Tibial nerve (tissue), 4 donors: Measurements from ENCODE around the gene STRBP. TPM values are rescaled to one million over a fixed set of nuclear protein-coding genes. Genes with fewer than 3 reads are reported as not detected.

ENCODE experiments used
- DNase-seq, 2 donors: peaks; one replicate each; pipeline ENCODE4 v3.0.0-alpha.2; 2019; ENCODE audit warnings: low spot score in 2 of 2
- H3K27ac ChIP-seq, 4 donors: fragments of 200-600 bp; sonication (generic) in 3 of 4; one replicate each; pipeline ENCODE4 v1.5.1; 2017 to 2019; ENCODE audit warnings: mild to moderate bottlenecking in 1 of 4
- H3K27me3 ChIP-seq, 2 donors: fragments of 200-600 bp; sonication (generic) in 1 of 2; one replicate each; pipeline versions ENCODE4 v1.5.1 to v1.6.0; 2017 to 2019
- H3K36me3 ChIP-seq, 3 donors: fragments of 200-600 bp; sonication (generic); one replicate each; pipeline ENCODE4 v1.5.1; 2018 to 2019
- H3K4me1 ChIP-seq, 4 donors: fragments of 200-600 bp; sonication (generic) in 3 of 4; one replicate each; pipeline ENCODE4 v1.5.1; 2017 to 2019
- H3K4me3 ChIP-seq, 4 donors: fragments of 200-600 bp; sonication (generic) in 3 of 4; one replicate each; pipeline ENCODE4 v1.5.1; 2017 to 2019; ENCODE audit warnings: mild to moderate bottlenecking in 1 of 4, moderate library complexity in 1 of 4
- H3K9me3 ChIP-seq, 4 donors: fragments of 200-600 bp; sonication (generic) in 3 of 4; one replicate each; pipeline ENCODE4 v1.5.1; 2017 to 2019
- CTCF ChIP-seq, 5 experiments: fragments of 200-600 bp in 3 of 5; fragments of 450-650 bp in 2 of 5; sonication (generic) in 3 of 5; IDR thresholded peaks; one replicate each; pipeline ENCODE4 v1.5.1; 2016 to 2019; ENCODE audit warnings: antibody characterized with exemption in 5 of 5, mild to moderate bottlenecking in 3 of 5, moderate library complexity in 2 of 5
- EP300 ChIP-seq, 2 donors: sonication (generic); formaldehyde crosslinking; IDR thresholded peaks; one replicate each; pipeline ENCODE4 v1.6.1; 2017; ENCODE audit warnings: antibody characterized with exemption in 2 of 2, mild to moderate bottlenecking in 1 of 2
- POLR2A ChIP-seq, 2 donors: fragments of 450-650 bp; IDR thresholded peaks; one replicate each; pipeline ENCODE4 v1.6.1; 2017; ENCODE audit warnings: antibody characterized with exemption in 2 of 2, mild to moderate bottlenecking in 2 of 2, moderate library complexity in 2 of 2
- WGBS, 2 donors: methylation state at CpG; one replicate each; pipeline ENCODE4 v1.1.5; 2018; 5-methylcytosine and 5-hydroxymethylcytosine counted together
- total RNA-seq, 4 donors: library from RNA; depleted of rRNA; stranded (reverse); fragments of >200 nt; gene quantifications; one replicate each; pipeline ENCODE4 v1.1.0, GENCODE V29; 2016

Gene STRBP
- total RNA-seq, 4 donors from 2014 or later: 3.5 to 20.4 (median 4.9) TPM

DNA sequence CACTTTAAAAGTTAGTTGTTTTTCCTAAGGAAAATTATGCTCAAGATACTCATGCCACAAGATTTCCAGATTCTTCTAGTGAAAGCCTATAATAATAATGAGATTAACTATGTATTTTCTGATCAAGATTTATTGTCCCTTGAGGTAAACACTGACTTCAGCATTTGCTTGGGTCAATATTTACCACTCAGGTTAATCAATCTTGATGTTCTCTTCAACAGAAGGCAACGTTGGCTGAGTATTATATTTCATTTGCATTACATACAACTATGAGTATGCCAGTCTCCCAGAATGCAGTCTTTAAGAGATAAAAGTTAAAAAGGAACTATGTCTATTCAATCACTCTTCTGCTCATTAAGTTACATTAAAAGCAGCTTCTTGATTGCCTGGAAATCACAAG lies 119.3 kb downstream of the STRBP start:
- peaks cover 0 to 6% (median 0%) of the 10 kb centered on the region in 4 donors for H3K9me3 ChIP-seq
- no peaks in the 10 kb centered on the region for H3K4me1 ChIP-seq
- no peak overlapping the region for H3K4me3 ChIP-seq
- no peak overlapping the region for H3K27ac ChIP-seq
- H3K36me3 ChIP-seq: peaks cover 0 to 5% (median 0%) of the 10 kb centered on the region in 3 donors
- DNase-seq: no peak
- no peaks in the 10 kb centered on the region for H3K27me3 ChIP-seq
- 65 to 77% methylated on average over 1 of the region's 1 CpG for WGBS, 2 donors
- TF ChIP-seq POLR2A (IDR thresholded peaks at IDR 0.05): no peak
- TF ChIP-seq EP300 (IDR thresholded peaks at IDR 0.05): no peak
- TF ChIP-seq CTCF (IDR thresholded peaks at IDR 0.05): no peak

DNA sequence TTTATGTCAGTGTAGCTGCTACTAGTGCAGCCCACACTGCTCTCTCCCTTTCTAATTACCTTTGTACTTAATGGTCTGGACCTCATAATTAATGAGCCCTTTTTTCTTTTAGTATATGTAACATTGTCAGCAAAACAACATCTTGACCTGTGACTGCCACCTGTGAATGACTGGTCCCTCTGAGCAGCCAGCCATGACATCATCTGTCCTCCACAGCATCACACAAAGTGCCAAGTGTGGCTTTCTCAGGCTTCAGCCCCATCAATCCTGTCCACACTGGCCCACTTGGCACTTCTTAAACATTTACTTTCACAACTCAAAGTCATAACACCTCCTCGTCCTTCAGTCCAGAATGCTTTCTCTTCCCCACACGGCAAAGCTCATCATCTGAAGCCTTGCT lies 130.2 kb downstream of the STRBP start:
- Histone ChIP-seq H3K27ac (no peak overlapping the region), H3K4me1 (no peaks in the 10 kb centered on the region), H3K36me3 (peaks cover 0 to 4% (median 0%) of the 10 kb centered on the region in 3 donors), H3K27me3 (no peaks in the 10 kb centered on the region), H3K4me3 (no peak overlapping the region), H3K9me3 (no peaks in the 10 kb centered on the region)
- no peak for DNase-seq
- 91 to 92% methylated on average over 2 of the region's 2 CpGs for WGBS, 2 donors
- TF ChIP-seq CTCF (IDR thresholded peaks at IDR 0.05): no peak
- no peak for TF ChIP-seq EP300 (IDR thresholded peaks at IDR 0.05)
- no peak for TF ChIP-seq POLR2A (IDR thresholded peaks at IDR 0.05)

DNA sequence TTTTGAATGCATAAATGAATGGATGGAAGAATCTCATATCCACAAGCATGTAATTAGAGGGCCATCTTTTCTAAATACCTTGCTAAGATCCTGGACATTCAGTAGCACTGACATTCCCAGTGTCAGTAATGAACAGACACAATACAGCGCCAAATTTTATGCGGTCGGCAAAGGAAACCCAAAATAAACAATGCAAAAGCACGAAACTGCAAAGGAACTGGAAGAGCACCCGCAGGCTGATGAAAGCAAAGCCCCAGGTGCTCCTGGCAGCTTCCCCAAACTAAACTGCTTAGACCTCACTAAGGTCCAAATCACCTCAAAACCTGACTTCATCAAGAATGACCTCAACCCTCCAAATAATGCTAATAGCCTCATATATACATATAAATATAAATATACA lies 133.0 kb downstream of the STRBP start:
- H3K36me3 ChIP-seq: peaks cover 0 to 16% (median 0%) of the 10 kb centered on the region in 3 donors
- no peak overlapping the region for H3K27ac ChIP-seq
- H3K4me1 ChIP-seq: no peaks in the 10 kb centered on the region
- no peaks in the 10 kb centered on the region for H3K27me3 ChIP-seq
- no peak overlapping the region for H3K4me3 ChIP-seq
- TF ChIP-seq CTCF (IDR thresholded peaks at IDR 0.05) (no peak), POLR2A (IDR thresholded peaks at IDR 0.05) (no peak), EP300 (IDR thresholded peaks at IDR 0.05) (no peak)
- H3K9me3 ChIP-seq: no peaks in the 10 kb centered on the region
- 90 to 98% methylated on average over 5 of the region's 5 CpGs for WGBS, 2 donors
- DNase-seq: no peak

DNA sequence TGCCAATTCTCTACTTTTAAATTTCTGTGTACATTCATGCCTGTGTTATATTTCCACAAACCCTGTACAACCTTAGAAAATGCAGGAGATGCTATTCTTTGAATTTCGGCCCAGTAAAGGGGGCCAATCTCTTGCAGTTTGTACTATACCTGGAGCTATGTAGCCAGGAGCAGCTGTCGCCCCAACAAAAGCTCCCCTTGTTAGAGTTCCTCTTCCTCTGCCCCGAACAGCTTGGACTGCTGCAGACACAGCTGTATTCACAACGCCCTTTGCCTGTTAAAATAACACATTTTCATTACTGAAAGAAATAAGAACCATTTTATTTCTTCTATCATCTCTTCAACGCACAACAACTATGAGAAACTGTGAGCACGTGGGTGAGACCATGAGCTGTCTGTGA lies 135.7 kb downstream of the STRBP start:
- 64 to 66% methylated on average over 6 of the region's 6 CpGs for WGBS, 2 donors
- Histone ChIP-seq H3K27ac (no peak overlapping the region), H3K9me3 (no peaks in the 10 kb centered on the region), H3K4me1 (no peaks in the 10 kb centered on the region), H3K36me3 (peaks cover 0 to 32% (median 0%) of the 10 kb centered on the region in 3 donors), H3K27me3 (no peaks in the 10 kb centered on the region), H3K4me3 (no peak overlapping the region)
- no peak for DNase-seq
- no peak for TF ChIP-seq POLR2A (IDR thresholded peaks at IDR 0.05)
- TF ChIP-seq CTCF (IDR thresholded peaks at IDR 0.05): no peak
- no peak for TF ChIP-seq EP300 (IDR thresholded peaks at IDR 0.05)

- Histone ChIP-seq H3K4me3 (no peak overlapping the region), H3K9me3 (no peaks in the 10 kb centered on the region), H3K27ac (no peak overlapping the region), H3K27me3 (no peaks in the 10 kb centered on the region), H3K36me3 (peaks cover 0 to 38% (median 0%) of the 10 kb centered on the region in 3 donors), H3K4me1 (no peaks in the 10 kb centered on the region)
- DNase-seq: no peak
- no peak for TF ChIP-seq EP300 (IDR thresholded peaks at IDR 0.05)
- no peak for TF ChIP-seq CTCF (IDR thresholded peaks at IDR 0.05)
- no peak for TF ChIP-seq POLR2A (IDR thresholded peaks at IDR 0.05)
Observed at GRCh38 chr9:123131993-123132392, 136.4 kb downstream of the STRBP start.
